ENCODE data around the gene FFAR3. TPM values are rescaled to one million over a fixed set of nuclear protein-coding genes. Genes with fewer than 3 reads are reported as not detected.

Gene FFAR3
- total RNA-seq, 1 experiment from 2014 or later, result not detected

GRCh38 chr19:35392742-35393715 is 34.8 kb downstream of the FFAR3 start:
- no peak overlapping the region for H3K27ac ChIP-seq (ENCODE audit: low read length)
- H3K9me2 ChIP-seq (replicated peaks; ENCODE audit: insufficient read depth, low read length), result no peaks in the 10 kb centered on the region
- H3K9ac ChIP-seq (ENCODE audit: low read length), result no peak overlapping the region
- no peaks in the 10 kb centered on the region for H3K79me2 ChIP-seq (ENCODE audit: low read length)
- H2AFZ ChIP-seq (ENCODE audit: low read length), result no peak overlapping the region
- no peaks in the 10 kb centered on the region for H3K9me3 ChIP-seq (ENCODE audit: low read length)
- DNase-seq, result no peak
- peaks cover 7% of the 10 kb centered on the region for H3K4me1 ChIP-seq (ENCODE audit: low read length)
- no peaks in the 10 kb centered on the region for H3K36me3 ChIP-seq (ENCODE audit: insufficient read depth, low read length)
- no peaks in the 10 kb centered on the region for H3K27me3 ChIP-seq (ENCODE audit: low read length)
- no peak overlapping the region for H3K4me2 ChIP-seq (ENCODE audit: low read depth, low read length, poor library complexity, severe bottlenecking)
- H4K20me1 ChIP-seq (ENCODE audit: insufficient read depth, low read depth, low read length), result no peaks in the 10 kb centered on the region
- no peak overlapping the region for H3K4me3 ChIP-seq (ENCODE audit: low read length)

- peaks cover 7% of the 10 kb centered on the region for H3K4me1 ChIP-seq (ENCODE audit: low read length)
- no peaks in the 10 kb centered on the region for H3K9me2 ChIP-seq (replicated peaks; ENCODE audit: insufficient read depth, low read length)
- H3K4me2 ChIP-seq (ENCODE audit: low read depth, low read length, poor library complexity, severe bottlenecking), result no peak overlapping the region
- H3K36me3 ChIP-seq (ENCODE audit: insufficient read depth, low read length), result no peaks in the 10 kb centered on the region
- no peaks in the 10 kb centered on the region for H3K27me3 ChIP-seq (ENCODE audit: low read length)
- no peaks in the 10 kb centered on the region for H3K79me2 ChIP-seq (ENCODE audit: low read length)
- DNase-seq, result no peak
- H4K20me1 ChIP-seq (ENCODE audit: insufficient read depth, low read depth, low read length), result no peaks in the 10 kb centered on the region
- H2AFZ ChIP-seq (ENCODE audit: low read length), result no peak overlapping the region
- H3K9me3 ChIP-seq (ENCODE audit: low read length), result no peaks in the 10 kb centered on the region
- H3K9ac ChIP-seq (ENCODE audit: low read length), result no peak overlapping the region
- no peak overlapping the region for H3K4me3 ChIP-seq (ENCODE audit: low read length)
- no peak overlapping the region for H3K27ac ChIP-seq (ENCODE audit: low read length)
Measured at GRCh38 chr19:35395382-35396199, 37.3 kb downstream of the FFAR3 start.

- Histone ChIP-seq H3K4me2 (ENCODE audit: low read depth, low read length, poor library complexity, severe bottlenecking) (no peak overlapping the region), H3K36me3 (ENCODE audit: insufficient read depth, low read length) (no peaks in the 10 kb centered on the region), H3K27ac (ENCODE audit: low read length) (no peak overlapping the region), H3K9me2 (replicated peaks; ENCODE audit: insufficient read depth, low read length) (no peaks in the 10 kb centered on the region), H3K27me3 (ENCODE audit: low read length) (no peaks in the 10 kb centered on the region), H4K20me1 (ENCODE audit: insufficient read depth, low read depth, low read length) (no peaks in the 10 kb centered on the region), H3K9ac (ENCODE audit: low read length) (no peak overlapping the region), H3K4me3 (ENCODE audit: low read length) (no peak overlapping the region), H3K9me3 (ENCODE audit: low read length) (no peaks in the 10 kb centered on the region), H2AFZ (ENCODE audit: low read length) (no peak overlapping the region), H3K4me1 (ENCODE audit: low read length) (peaks cover 7% of the 10 kb centered on the region), H3K79me2 (ENCODE audit: low read length) (no peaks in the 10 kb centered on the region)
- no peak for DNase-seq
Measured at GRCh38 chr19:35396240-35396885, 38.1 kb downstream of the FFAR3 start.

GRCh38 chr19:35397064-35397463 is 38.8 kb downstream of the FFAR3 start:
- Histone ChIP-seq H3K36me3 (ENCODE audit: insufficient read depth, low read length) (no peaks in the 10 kb centered on the region), H3K27me3 (ENCODE audit: low read length) (no peaks in the 10 kb centered on the region), H3K9me2 (replicated peaks; ENCODE audit: insufficient read depth, low read length) (no peaks in the 10 kb centered on the region), H3K4me1 (ENCODE audit: low read length) (peaks cover 11% of the 10 kb centered on the region), H3K4me2 (ENCODE audit: low read depth, low read length, poor library complexity, severe bottlenecking) (no peak overlapping the region), H3K4me3 (ENCODE audit: low read length) (no peak overlapping the region), H3K9ac (ENCODE audit: low read length) (no peak overlapping the region), H4K20me1 (ENCODE audit: insufficient read depth, low read depth, low read length) (no peaks in the 10 kb centered on the region), H2AFZ (ENCODE audit: low read length) (no peak overlapping the region), H3K9me3 (ENCODE audit: low read length) (no peaks in the 10 kb centered on the region), H3K79me2 (ENCODE audit: low read length) (no peaks in the 10 kb centered on the region), H3K27ac (ENCODE audit: low read length) (no peak overlapping the region)
- DNase-seq, result no peak

GRCh38 chr19:35398570-35398969 is 40.3 kb downstream of the FFAR3 start:
- Histone ChIP-seq H3K9ac (ENCODE audit: low read length) (no peak overlapping the region), H3K36me3 (ENCODE audit: insufficient read depth, low read length) (no peaks in the 10 kb centered on the region), H3K9me3 (ENCODE audit: low read length) (no peaks in the 10 kb centered on the region), H3K79me2 (ENCODE audit: low read length) (no peaks in the 10 kb centered on the region), H3K4me2 (ENCODE audit: low read depth, low read length, poor library complexity, severe bottlenecking) (no peak overlapping the region), H3K27ac (ENCODE audit: low read length) (no peak overlapping the region), H3K9me2 (replicated peaks; ENCODE audit: insufficient read depth, low read length) (no peaks in the 10 kb centered on the region), H3K4me3 (ENCODE audit: low read length) (no peak overlapping the region), H3K4me1 (ENCODE audit: low read length) (peaks cover 8% of the 10 kb centered on the region), H3K27me3 (ENCODE audit: low read length) (no peaks in the 10 kb centered on the region), H2AFZ (ENCODE audit: low read length) (no peak overlapping the region), H4K20me1 (ENCODE audit: insufficient read depth, low read depth, low read length) (no peaks in the 10 kb centered on the region)
- DNase-seq, result no peak

- Histone ChIP-seq H3K9ac (ENCODE audit: low read length) (no peak overlapping the region), H4K20me1 (ENCODE audit: insufficient read depth, low read depth, low read length) (no peaks in the 10 kb centered on the region), H3K4me3 (ENCODE audit: low read length) (no peak overlapping the region), H3K9me2 (replicated peaks; ENCODE audit: insufficient read depth, low read length) (no peaks in the 10 kb centered on the region), H2AFZ (ENCODE audit: low read length) (no peak overlapping the region), H3K27ac (ENCODE audit: low read length) (no peak overlapping the region), H3K27me3 (ENCODE audit: low read length) (no peaks in the 10 kb centered on the region), H3K9me3 (ENCODE audit: low read length) (no peaks in the 10 kb centered on the region), H3K4me2 (ENCODE audit: low read depth, low read length, poor library complexity, severe bottlenecking) (no peak overlapping the region), H3K79me2 (ENCODE audit: low read length) (no peaks in the 10 kb centered on the region), H3K4me1 (ENCODE audit: low read length) (peaks cover 4% of the 10 kb centered on the region; the same call in 1 of the 2 replicates), H3K36me3 (ENCODE audit: insufficient read depth, low read length) (no peaks in the 10 kb centered on the region)
- DNase-seq, result no peak
Measured at GRCh38 chr19:35399231-35399630, 41.0 kb downstream of the FFAR3 start.

GRCh38 chr19:35399948-35400772 is 41.9 kb downstream of the FFAR3 start:
- Histone ChIP-seq H3K9me3 (ENCODE audit: low read length) (no peaks in the 10 kb centered on the region), H3K9me2 (replicated peaks; ENCODE audit: insufficient read depth, low read length) (no peaks in the 10 kb centered on the region)

More at GRCh38 chr19:35399948-35400772, 41.9 kb downstream of the FFAR3 start:
- no peaks in the 10 kb centered on the region for H3K36me3 ChIP-seq (ENCODE audit: insufficient read depth, low read length)
- no peak overlapping the region for H3K4me2 ChIP-seq (ENCODE audit: low read depth, low read length, poor library complexity, severe bottlenecking)
- H2AFZ ChIP-seq (ENCODE audit: low read length), result no peak overlapping the region
- no peaks in the 10 kb centered on the region for H3K79me2 ChIP-seq (ENCODE audit: low read length)
- no peak overlapping the region for H3K27ac ChIP-seq (ENCODE audit: low read length)
- H4K20me1 ChIP-seq (ENCODE audit: insufficient read depth, low read depth, low read length), result no peaks in the 10 kb centered on the region
- H3K4me3 ChIP-seq (ENCODE audit: low read length), result no peak overlapping the region
- H3K9ac ChIP-seq (ENCODE audit: low read length), result no peak overlapping the region
- no peak for DNase-seq
- H3K27me3 ChIP-seq (ENCODE audit: low read length), result no peaks in the 10 kb centered on the region
- peaks cover 4% of the 10 kb centered on the region; the same call in 1 of the 2 replicates for H3K4me1 ChIP-seq (ENCODE audit: low read length)

All from Karpas-422 (cell line).